ENCODE results near the gene FBLN2.
"Not testable (repeated sequence)": the region's sequence is repeated elsewhere in the genome, so short reads cannot be mapped to it uniquely, and the experiment has no call there.

The FBLN2 gene

DNA sequence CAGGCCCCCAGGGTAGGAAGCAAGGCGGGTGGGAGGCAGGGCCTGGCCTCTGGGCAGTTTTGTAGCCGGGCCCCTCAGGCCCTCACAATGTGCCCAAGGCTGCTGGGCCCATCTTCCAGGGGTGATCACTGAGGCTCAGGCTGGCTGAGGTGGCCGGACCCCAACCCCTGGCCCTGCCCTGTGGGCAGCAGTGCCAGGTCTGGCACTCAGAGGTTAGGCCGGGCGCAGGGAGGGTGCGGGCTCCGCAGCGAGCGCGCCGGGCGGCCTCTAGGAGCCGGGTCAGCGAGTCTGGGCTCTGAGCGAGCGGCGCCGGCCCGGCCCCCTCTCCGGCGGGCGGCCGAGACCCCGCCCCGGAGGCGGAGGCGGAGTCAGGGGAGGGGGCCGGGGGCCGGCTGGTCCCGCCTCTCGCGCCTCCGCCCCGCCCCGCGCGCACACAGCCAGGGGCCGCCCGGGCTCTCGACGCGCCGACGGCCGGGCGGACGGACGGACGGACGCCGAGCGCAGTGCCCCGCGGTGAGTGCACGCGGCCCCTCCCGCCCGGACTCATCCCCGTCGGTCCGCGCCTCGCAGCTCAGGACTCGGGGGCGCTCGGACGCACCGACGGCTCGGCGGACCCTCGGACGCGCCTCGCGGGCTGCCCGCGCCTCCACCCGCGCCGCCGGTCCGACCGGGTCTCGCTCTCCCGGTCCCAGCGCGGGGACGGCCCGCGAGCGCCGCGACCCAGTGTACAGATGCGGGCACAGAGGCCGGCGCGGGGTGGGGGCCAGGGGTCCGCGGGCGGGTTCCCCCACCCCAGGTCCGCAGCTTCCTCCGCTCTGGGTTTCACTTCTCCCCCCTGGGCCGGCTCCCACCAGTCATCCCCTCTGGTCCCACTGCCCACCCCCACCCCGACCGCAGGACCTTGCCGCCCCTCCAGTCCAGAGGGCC lies at the start of gene FBLN2:
Gene FBLN2, plus strand, starts transcription at position 430 of the 927 bp plus-strand sequence. CDS start 21,231 bp downstream, outside the sequence.
- DNase-seq: no peak

DNA sequence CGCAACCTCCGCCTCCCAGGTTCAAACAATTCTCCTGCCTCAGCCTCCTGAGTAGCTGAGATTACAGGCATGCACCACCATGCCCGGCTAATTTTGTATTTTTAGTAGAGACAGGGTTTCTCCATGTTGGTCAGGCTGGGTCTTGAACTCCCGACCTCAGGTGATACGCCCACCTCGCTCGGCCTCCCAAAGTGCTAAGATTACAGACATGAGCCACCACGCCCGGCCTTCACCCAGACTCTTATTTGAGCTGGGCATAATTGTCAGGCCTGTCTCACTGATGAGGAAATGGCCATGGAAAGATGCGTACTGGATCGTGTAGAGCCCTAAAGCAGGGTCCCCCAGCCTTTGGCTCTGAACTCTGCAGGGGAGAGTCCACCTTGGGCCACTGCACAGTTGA lies 49.7 kb upstream of the FBLN2 start:
- not testable (repeated sequence) for DNase-seq

DNA sequence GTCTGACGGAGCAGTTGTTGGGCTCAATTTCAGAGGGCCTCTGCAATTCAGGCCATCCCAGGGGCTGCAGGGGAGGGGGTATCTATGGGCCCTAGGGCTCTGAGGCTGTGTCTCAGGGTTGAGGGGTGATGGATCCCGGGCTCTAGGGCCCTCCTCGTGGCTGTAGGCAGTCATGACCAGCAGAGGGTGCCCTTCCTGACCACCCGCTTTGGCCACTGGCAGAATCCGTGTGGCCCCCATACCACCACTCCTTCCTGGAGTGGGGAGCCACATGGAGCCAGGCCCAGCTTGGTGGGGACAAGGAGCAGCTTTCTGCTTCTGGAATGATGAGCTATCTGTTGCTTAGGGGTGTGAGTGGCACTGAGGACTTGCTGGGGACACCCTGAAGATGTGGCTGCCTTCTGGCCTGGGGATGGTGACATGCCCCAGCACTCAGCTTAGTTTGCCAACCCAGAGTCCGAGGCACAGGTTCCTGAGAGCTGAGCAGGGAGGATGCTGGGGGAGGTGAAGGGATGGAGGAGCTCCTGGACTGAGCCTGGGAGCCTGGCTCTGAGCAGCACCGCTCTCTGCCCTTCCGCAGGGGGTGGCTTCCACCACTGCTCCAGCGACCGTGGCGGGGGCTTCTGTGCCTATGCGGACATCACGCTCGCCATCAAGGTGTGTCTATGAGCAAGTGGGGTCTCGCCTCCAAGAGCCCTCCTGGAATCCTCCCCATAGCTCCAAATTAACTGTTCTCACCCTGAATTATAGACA lies 48.6 kb upstream of the FBLN2 start:
- no peak for DNase-seq

DNA sequence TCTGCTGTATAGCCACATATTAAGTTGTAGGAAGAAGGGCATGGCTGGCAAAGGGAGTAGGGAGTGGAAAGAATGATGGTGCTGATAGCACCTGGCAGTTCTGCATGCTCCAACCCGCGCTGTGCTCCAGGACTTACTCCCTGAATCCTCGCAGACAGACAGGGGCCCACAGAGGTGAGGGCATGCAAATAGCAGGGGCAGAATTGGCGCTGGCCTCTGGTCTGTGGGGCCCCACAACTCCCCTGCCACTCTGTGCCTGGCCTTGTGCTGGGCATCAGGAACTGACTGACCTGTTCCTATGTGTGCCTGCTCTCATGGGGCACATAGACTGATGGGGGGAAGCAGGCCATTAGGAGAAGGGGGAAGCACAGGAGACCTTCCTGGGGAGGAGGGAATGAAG lies 47.9 kb upstream of the FBLN2 start:
- no peak for DNase-seq

DNA sequence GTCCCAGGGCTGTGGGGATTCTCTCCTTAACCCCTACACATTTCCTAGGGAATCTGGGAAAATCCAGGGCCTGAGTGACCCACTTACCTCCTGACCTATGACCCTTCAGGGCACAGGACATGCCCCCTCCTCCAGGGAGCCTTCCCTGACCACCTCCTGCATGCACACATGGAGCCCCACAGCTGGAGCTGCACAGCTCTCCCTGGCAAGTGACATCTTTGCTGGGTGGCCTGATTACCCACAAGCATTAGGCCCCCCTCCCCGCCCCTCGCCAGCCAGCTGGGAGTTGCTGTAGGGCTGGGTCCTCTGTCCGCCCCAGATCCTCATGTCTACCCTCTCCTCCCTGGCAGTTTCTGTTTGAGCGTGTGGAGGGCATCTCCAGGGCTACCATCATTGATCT lies 47.4 kb upstream of the FBLN2 start:
- no peak for DNase-seq

DNA sequence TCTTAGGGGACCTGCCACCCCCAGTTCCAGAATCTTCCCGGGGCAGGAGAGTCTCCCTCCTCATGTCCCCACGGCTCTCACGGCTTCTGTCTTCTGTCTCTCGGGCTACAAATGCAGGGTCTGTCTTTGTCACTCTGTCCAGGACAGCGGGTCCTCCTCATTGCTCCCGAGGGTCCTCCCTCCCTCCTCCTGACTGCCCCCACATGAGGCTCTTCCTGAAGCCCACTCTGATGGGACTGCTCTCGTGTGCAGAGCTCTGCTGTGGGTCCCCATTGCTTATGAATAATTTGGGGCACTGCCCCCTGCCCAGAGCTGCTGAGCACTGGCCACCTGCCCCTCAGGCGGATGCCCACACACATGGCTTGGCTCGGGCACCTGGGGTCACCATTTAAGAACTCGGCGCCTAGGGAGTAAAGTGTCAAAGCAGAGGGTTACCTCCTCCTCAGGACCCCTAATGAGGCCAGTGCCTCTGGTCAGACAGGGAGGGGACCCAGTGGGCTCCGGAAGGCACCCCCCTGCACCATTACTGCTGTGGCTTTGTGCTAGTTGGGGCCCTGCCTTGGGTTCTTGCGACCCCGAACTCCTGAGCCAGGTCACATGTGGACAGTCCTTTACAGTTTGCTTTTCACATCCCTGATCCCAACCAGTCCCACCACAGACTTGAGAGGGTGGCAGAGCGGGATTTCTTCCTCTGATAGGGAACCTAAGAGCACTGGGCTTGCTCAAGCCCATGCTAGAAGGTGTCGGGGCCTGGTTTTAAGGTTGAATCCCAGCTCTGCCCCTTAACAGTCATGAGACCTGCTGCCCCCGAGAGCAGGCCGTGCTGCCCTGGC lies 46.8 kb upstream of the FBLN2 start:
- no peak for DNase-seq

DNA sequence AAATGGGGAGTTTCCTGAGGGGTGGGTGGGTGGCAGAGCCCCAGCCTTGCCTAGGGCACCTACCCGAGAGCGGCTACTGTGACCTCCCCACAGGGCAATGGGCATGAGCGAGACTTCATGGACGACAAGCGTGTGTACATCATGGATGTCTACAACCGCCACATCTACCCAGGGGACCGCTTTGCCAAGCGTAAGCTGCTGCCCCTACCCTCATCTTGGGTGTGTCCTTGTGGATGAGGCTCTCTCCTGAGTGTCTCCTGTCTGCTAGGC lies 46.2 kb upstream of the FBLN2 start:
- DNase-seq: no peak

DNA sequence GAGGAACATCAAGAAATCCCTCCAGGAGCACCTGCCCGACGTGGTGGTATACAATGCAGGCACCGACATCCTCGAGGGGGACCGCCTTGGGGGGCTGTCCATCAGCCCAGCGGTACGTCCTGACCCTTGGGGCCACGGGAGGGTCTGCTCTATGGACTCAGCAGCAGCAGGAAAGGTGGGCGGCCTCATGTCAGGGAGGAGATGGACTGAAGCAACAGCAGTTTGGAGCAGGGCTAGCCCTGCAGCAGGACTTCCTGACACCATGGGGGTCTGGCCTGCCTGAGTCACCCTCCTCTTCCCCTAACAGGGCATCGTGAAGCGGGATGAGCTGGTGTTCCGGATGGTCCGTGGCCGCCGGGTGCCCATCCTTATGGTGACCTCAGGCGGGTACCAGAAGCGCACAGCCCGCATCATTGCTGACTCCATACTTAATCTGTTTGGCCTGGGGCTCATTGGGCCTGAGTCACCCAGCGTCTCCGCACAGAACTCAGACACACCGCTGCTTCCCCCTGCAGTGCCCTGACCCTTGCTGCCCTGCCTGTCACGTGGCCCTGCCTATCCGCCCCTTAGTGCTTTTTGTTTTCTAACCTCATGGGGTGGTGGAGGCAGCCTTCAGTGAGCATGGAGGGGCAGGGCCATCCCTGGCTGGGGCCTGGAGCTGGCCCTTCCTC lies 44.6 kb upstream of the FBLN2 start:
- no peak for DNase-seq

DNA sequence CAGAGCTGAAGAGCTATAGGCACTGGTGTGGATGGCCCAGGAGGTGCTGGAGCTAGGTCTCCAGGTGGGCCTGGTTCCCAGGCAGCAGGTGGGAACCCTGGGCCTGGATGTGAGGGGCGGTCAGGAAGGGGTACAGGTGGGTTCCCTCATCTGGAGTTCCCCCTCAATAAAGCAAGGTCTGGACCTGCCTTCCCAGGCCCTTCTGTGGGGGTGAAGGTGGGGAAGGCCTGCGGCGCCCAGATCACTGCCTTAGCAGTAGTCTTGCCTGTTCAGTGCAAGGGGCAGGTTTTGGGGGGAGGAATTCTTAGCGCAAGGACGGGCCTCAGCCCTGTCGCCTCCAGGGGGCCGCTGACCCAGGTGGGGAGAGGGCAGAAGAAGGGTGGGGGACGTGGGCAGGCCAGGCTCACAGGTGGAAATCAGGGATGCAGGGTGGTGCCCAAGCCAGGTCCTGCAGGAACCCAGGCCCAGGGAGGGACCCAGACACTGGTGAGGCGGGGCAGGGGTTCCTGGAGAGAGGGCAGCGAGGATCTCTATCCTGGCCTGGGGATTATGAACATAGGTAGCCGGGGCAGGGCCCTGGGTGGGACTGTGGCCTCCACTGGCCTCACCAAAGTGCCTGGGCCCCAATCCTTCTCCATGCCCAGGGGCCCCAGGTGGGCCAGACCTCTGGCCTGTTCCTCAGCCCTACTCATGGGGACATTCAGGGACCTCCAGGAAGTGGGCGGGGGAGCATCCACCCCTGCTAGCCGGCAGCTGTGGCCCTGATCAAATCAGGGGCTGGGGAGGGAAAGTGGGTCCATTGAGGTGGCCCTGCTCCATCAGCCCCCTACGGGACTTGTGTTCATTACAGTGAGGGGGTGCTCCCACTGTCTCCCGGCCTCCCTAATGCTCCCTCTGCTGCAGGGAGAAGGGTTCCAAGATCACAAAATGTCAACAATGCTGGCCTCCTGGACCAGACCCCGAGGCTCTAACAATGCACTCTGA lies 43.5 kb upstream of the FBLN2 start:
- DNase-seq: no peak

DNA sequence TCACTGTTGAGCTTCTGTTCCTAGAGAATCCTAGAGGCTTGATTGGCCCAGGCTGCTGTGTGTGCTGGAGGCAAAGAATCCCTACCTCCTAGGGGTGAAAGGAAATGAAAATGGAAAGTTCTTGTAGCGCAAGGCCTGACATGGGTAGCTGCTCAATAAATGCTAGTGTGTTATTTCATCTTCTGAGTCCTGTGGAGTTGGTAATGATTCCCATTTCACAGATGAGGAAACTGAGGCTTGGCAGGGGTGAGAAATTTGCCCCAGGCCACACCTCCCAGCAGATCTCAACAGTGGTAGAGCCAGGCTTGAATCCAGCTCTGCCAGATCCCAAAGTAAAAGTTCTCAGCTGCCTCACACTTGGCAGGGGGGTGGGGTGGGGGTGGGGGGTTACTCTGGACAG lies 42.7 kb upstream of the FBLN2 start:
- DNase-seq: no peak

DNA sequence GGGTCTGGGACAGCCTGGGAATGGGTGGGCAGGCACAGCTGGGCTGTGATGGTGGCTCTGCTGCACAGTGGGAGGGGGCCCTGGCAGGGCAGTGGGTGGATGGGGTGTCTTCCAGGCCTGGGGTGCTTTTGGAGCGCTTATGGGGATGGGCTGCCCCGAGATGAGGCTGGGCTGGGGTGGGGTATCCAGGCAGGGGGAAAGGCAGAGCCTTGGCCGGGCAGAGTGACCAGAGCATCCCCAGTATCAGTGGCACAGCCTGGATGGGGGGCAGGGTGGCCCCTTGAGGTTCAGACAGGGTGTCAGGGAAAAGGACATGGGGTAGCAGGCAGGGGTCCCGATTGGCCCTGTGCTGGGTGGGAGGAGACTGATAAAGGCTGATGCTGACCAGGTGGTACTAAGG lies 42.2 kb upstream of the FBLN2 start:
- DNase-seq: no peak

DNA sequence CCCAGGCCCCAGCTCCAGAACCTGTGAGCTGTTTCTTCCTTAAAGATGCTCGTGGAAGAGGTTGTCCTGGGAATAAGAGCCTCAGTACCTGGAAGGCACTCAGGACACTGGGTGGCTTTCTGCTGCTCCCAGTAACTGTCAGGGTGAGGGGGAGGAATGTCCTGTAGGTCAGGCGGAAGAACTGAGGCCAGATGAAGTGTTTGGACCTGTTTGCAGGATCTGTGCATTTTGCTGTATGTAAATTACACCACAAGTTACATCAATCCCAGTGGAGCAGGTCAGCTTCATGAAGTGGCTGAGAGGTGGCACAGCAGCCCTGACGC lies 41.7 kb upstream of the FBLN2 start:
- DNase-seq: no peak

DNA sequence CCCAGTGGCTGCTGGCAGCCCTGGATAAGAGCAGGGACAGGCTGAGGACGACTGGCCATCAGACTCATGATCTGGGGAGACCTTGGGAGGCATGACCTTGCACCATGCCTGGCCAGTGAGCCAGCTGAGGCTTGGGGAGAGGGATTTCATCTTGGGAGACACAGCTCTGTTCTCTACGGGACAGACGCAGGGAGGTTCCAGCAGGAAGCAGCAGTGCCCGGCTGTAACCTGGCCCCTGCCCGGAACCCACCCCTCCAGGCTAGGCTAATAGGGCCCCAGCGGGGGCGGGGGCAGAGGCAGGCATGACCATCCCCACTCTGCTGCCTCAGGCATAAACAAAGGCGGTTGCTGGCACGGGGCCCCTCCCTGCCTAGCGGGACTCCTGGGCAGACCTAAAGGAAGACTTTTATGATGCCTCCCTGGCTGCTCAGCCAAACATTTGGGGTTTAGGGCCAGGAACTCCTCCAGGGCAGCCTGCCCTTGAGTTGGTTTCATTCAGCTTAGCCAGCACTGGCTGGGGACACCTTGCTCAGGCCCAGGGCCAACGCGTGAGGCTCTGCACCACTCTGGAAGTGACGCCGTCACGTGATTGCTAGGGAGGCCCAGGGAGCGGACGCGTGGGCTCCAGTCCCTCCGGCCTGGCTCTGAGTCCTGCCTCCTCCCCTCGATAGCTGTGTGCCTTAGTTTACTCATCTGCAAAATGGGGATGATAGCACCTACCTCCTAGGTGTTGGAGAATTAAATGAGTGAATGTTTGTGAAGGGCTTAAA lies 41.2 kb upstream of the FBLN2 start:
- peak; percentile 26 for DNase-seq

DNA sequence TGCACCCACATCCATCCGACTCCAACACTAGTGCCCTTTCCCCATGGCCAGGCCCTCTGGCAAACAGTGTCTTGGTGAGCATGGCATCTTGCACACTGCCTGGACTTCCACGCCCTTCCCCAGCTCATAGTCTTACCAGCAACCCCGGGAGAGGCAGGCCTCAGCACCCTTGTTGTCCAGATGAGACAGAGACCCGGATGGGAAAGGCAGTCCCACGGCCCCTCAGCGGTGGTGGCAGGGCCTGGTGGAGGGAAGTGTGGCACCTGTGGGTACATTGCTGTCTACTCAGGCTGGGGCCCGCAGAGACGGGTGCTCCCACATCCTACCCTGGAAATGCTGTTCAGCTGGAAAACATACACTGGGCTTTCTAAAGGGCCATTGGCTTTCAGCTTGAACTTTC lies 40.4 kb upstream of the FBLN2 start:
- DNase-seq: no peak

DNA sequence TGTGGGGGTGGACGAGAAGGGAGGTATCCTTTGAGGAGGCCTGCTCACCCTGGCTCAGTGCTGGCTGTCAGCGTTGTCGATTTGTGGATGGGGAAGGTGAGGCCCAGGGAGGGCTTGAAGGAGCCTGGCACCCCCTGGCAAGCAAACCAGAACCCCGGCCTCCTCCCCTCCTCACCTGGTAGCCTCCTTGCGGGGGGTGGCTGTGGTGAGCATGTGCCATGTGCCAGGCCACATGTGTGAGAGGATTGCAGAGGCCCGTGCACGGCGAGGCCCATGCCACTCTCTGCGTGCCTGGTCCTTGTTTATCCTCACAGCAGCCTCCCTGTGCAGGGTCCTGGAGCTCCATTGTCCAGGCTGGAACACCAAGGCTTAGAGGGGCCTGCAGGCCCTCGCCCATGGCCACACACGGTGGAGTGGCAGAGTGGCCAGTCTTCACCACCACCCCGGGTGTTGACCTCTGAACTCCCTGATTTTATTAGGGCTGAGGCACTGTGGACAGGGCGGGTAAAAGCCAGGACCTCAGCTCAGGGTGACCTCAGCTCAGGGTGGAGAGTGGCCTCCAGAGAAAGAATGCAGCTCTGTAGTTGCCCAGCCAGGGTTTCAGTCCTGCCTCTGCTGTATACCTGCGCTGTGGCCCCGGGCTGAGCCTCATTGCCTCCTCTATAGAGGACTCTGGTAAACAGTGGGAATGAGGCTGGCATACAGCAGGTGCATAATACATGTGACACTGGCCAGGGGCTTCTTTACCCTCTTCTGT lies 39.7 kb upstream of the FBLN2 start:
- DNase-seq: no peak

DNA sequence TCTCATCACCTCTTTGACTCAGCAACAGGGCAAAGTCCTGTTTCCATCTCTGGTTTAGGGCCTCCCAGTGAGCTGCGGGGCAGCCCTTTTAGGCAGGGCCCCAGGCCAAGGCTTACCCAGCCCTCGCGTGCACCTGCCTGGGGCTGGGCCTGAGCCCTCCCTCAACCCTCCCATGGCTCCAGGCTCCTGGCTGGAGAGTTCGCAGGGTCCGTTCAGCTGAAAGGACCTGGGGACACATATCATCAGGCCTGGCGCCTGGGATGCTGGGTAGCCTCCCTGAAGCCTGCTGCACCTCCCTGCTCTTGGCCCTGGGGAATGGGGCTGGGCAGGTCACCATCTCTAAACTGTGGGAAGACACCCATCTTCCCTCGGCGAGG lies 39.1 kb upstream of the FBLN2 start:
- no peak for DNase-seq

DNA sequence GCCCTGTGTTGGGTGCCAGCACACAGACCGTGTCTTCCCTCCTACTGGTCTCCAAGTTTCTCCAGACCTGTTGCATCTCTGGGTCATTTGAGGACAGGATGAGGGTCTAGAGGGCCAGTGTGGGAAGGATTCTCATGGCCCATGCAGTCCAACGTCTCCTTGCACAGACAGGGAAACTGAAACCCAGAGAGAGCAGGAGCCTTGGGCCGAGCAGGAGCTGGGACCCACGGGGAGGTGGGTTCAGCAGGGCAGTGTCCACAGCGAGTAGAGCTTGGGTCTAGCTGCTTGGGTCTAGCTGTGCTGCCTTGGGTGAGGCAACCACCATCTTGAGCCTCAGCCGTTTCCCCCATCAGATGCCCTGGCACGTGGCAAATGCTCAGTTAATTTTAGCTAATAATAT lies 36.5 kb upstream of the FBLN2 start:
- DNase-seq: no peak

DNA sequence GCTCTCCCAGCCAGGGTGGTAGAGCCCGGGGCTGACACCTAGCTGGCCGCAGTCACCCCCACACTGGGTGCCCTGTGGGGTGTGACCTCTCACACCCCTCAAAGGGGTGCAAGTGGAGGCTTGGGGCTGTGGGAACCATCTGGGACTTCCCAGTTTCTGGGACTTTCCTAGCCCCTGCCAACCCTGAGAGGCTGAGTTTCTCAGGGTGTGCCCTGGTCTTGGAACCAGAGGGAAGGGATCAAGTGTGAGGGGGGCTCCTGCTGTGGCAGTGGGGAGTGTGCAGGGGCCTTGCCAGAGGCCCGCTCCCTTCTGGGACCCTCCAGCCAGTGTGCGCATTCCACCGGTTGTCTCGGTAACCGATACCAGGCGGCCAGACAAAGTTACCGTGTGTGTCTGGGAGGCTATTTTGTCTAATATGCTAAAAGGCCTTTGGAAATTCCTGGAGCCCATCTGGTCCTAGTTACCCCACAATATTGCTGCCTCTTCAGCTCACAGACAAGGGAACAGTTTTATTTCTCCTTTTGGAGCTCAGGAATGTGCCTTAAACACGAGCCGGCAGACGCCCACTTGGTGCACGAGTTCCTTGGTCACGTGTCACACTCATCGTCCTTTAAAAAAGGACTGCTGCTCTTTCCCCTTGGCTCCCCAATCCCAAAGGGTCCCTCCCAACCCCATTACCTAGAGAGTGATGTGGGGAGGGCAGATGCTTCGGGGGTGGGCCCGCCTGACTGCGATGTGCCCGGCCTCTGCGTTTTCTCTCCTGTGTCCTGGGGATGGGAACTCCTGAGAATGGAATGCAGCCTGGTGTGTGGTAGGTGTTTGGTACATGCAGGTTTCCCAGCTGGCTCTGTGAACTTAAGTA lies 35.6 kb upstream of the FBLN2 start:
- DNase-seq: no peak

DNA sequence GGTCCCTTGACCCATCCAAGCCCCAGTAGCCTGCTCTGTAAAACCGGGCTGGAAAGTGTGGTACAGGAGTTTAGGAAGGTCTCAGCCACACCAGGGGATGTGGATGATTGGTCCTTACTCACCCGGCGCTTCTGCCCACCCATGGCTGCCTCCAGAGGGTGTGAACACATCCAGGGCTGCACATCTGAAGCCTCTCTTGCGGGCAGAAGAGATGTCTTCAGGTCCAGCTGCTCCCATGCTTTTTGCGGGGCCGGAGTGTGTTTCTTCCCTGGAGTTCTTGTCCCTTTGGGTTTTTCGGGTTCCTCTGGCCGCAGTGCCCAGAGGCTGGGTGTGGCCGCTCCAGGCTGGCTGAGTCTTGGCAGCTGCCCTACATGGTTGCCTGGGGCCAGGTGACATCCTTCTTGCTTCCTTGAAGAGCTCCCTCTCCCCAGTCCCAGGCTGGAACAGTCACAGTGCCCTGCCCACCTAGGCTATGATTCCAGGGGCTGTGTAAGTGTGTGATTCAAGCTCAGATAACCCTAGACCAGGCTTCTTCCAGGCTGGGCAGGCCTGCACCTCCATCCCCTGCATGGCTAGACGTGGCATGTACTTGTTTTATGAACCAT lies 34.9 kb upstream of the FBLN2 start:
- DNase-seq: no peak

All from midbrain (tissue), 1 donor.